ENCODE results near the gene PRKD3.

DNA sequence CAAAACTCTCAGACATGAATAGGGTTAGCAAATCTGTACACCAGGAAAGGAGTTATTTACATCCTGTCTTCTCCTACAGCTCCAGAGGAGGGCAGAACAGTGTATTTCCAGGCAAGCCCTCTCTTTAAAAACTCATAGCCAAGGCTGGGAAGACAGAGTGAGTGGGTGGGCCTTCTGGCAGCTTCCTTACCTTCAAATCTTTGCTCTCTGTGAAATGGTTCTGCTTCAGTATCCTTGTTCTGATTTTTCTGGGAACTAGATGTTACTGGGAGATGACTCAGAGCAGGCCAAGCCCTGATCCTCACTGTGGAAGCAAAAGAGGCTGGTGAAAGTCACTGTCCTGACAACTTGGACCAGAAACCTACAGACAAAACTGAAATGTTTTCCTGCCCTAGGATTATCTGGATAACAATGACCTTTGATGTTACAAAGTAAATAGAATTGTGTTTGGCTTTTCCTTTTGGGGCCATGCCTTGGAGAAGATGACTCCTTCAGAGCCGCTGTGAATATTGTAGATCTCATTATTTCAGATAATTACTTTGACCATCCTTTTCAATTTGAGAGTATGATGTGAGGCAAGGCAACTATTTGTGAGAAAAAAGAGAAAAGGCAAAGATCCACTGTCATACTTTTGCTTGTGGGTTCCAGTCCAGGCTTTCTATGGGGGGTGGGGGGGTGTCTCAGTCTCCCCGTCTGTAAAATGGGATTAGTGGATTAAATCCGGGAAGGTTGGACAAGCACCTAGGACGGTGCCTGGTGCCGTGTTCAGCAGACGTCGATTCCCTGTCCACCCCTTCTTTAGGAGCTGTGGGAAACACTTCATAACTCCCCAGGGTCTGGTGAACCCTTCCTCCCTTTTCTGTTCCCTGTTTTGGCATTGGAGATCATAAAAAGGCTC, 19.2 kb upstream of the PRKD3 start:
- TF ChIP-seq, protein P1, sequence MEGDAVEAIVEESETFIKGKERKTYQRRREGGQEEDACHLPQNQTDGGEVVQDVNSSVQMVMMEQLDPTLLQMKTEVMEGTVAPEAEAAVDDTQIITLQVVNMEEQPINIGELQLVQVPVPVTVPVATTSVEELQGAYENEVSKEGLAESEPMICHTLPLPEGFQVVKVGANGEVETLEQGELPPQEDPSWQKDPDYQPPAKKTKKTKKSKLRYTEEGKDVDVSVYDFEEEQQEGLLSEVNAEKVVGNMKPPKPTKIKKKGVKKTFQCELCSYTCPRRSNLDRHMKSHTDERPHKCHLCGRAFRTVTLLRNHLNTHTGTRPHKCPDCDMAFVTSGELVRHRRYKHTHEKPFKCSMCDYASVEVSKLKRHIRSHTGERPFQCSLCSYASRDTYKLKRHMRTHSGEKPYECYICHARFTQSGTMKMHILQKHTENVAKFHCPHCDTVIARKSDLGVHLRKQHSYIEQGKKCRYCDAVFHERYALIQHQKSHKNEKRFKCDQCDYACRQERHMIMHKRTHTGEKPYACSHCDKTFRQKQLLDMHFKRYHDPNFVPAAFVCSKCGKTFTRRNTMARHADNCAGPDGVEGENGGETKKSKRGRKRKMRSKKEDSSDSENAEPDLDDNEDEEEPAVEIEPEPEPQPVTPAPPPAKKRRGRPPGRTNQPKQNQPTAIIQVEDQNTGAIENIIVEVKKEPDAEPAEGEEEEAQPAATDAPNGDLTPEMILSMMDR (IDR thresholded peaks at IDR 0.05) = peak in 2 of 6 experiments; percentile 11 to 19
- no peak for TF ChIP-seq POLR2A (IDR thresholded peaks at IDR 0.05)

Data from Peyer's patch (tissue), 4 donors.